CD1c-positive myeloid dendritic cell (primary cell): ENCODE data around the gene RASGRP3.

Experiments used
- DNase-seq: peaks from one replicate; pipeline ENCODE4 v3.0.0-alpha.2; 2016; ENCODE audit errors: extremely low spot score

Gene RASGRP3

GRCh38 chr2:33522576-33522975 lies 46.1 kb downstream of the RASGRP3 start:
- DNase-seq = no peak

- DNase-seq = no peak
Measured at GRCh38 chr2:33525666-33526065, 49.2 kb downstream of the RASGRP3 start.

GRCh38 chr2:33526132-33526531 lies 49.7 kb downstream of the RASGRP3 start:
- no peak for DNase-seq

- no peak for DNase-seq
Measured at GRCh38 chr2:33526921-33527320, 50.5 kb downstream of the RASGRP3 start.

- peak; percentile 5 for DNase-seq
Measured at GRCh38 chr2:33528441-33528950, 52.0 kb downstream of the RASGRP3 start.

DNA sequence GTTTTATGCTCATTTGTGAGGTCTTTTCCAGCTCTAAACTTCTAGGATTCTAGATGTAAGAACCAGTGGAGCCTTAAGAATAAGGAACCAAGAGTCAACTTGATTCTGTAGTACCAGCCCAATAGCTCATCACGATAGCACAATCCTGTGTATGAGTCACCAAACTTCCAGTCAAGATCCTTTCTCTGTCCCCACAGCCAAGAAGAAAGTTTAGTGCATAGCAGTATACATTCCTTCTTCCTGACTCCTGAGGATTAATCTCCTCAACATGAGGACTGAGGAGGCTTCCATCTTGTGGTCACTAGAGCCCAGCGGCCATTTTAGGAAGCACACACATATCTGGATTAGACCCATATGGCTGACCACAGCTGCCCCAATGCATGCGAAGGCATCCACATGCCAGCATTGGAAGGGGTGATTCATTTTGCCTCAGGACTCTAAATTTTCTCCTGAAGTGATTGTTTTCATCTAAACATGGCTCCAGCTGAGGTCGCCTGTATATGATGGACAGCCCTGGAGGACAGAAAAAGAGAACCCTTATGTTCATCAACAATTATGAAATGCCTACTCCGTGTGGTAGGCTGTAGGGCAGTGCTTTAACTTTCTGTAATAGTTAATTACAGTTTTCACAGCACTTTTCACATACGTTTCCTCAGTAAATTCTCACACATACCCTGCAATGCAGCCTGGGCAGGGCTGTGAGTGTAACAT lies 53.5 kb downstream of the RASGRP3 start:
- peak; percentile 45 for DNase-seq

DNA sequence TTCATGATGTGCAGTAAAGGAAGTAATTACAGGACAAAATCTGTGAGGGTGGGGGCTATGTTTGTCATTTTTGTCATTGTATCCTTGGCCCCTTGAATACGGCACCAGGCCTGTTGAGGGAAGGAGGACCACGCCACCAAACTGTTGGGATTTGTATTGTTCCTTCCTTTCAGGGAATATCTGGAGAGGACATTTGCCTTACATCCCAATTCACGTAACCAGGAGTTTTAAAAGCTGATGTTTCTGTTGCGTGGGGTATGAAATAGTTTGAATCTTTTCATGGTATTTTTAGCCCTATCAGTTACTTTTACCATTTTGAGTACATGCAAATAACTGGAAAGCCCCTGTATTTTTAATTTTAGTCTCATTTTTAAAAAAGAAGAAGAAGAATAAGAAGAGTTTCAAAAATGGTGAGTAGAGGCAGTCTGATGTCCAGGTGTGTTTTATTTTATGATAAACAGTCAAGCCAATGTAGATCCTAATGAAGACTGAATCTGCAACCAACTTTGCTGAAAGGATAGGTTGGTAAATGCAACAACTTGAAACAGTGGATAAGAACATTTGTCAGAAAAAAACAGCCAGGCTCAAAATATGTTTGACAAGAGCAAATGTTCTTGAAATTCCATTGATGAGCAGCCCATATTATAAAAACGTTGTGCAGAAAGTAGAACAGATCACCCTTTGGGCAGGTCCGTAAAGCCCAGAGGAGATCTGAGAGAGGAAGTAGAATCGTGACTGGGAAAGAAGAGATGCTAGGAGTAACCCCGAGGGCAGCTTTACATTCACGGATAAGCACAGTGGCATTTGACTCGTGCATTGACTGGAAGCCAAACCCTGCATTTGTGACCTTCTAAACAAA lies 54.5 kb downstream of the RASGRP3 start:
- no peak for DNase-seq

DNA sequence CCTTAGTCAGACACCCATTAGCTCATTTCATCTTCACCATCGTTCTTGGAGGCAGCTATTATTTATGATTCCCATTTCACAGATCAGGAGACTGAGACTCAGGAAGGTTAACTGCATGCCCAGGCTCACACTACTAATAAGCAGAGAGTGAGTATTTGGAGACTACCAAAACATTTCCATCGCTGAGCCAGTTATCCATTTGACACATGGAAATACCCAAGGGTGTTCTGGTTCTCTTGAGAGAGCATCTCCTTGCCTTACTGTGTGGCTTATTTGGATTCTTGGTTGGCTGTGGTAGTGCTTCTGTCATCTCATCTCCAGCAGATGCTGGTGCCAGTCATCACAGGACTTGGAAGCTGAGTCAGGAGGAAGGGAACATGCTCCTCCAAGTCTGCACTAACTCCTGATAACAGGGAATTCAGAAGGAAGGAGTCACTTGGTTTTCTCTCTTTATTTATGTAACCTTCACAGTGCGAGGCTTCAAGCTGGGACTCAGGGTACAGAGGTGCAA lies 55.2 kb downstream of the RASGRP3 start:
- no peak for DNase-seq

DNA sequence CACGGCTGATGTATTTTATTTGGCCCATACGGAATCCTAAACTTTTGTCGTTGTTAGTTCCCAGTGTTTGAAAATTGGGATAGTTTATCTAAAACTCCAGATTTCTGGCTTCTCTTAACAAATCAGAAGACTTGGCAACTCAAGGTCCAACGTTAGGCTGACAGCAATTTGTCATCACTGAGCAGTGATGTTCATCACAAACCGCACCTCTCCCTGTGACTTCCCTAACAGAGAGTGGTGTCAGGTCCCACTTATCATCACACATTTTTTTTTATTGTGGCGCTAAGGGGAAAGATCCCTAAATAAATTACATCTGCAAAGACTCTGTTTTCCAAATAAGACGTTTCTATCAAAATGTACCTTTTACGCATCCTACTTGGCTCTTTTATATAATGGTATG lies 55.7 kb downstream of the RASGRP3 start:
- DNase-seq = no peak

DNA sequence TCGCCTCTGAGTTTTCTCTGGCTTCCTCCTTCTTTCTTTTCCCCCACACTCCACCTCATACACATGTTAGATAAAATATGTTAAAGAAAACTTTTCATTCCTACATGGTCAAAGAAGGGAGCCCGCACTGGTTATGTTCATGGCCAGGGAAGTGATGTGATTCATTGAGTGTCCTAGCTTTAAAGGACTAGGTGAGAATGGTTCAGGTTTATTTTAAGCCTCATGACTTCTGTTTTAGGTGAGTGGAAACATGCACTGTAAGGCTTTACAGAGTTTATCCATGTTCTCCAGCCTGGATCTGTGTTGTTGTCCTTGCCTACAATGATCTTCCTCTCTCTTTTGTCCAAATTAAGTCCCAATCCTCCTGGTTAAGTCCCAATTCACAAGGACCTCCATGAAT lies 56.5 kb downstream of the RASGRP3 start:
- no peak for DNase-seq

DNA sequence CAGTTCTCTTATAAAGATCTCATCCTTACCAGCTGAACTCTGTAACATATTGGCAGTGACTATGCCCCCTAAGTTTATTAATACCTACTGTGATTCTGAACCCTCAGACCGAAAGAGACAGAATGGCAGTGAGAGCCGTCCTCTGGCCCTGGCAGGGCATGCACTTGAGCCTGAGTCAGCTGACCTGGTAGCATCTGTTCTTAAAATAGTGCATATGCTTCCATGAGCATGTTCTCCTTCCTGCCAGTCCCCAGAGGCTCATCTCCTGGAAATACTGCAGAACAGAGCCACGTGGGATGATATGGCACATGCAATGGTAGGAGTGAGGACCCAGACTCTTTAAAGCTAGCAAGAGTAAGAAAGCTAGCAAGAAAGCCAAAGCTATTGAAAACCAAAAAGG lies 59.0 kb downstream of the RASGRP3 start:
- no peak for DNase-seq

GRCh38 chr2:33541243-33541642 lies 64.8 kb downstream of the RASGRP3 start:
- no peak for DNase-seq

DNA sequence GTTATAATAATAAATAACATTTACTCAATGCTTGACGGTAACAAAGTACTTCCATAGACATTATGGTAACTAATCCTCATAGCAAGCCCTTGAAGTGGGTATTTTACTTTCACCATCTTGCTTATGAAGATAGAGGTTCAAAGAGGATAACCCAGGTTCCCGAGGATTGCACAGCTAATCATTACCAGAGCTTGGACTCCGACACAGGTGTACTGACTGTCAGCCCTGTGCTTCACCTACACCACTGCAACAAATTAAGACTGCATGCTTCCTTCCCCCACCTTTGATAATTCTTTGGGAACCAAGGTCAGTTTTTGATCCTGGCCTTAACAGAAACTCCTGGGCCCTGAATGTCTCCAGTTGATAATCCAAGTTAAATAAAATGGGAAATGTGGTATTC lies 73.8 kb downstream of the RASGRP3 start:
- no peak for DNase-seq

DNA sequence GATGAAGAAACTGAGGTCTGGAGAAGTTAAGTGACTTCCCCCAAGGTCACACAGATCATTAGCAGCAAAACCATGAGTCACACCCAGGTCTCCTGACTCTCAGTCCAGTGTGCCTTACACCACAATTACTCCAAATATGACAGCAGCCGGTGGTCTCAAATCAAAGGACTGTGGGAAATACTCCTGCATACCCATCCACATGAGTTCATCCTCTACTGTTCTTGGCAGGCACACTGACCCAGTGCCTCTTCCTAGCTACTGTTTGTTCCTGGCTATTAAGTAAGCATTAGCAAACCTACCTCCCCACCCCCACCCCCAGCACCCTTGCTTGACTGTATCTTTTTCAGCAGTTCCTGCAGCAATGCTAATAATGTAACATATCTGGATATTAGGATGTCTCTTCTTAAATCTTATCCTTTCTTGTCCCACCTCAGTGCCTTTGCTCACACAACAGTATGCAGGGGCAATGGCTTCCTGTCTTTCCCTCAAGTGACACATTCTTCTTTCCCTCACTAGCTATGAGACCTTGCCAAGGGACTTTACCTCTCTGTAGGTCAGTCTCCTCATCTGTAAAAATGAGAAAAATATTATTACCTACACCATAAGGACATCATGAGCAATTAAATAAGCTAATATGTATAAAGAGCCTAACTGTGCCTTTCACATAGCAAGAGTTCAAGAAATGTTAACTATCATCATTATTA lies 76.5 kb downstream of the RASGRP3 start:
- peak; percentile 81 for DNase-seq

- DNase-seq = peak; percentile 10
Measured at GRCh38 chr2:33555681-33556080, 79.2 kb downstream of the RASGRP3 start.

DNA sequence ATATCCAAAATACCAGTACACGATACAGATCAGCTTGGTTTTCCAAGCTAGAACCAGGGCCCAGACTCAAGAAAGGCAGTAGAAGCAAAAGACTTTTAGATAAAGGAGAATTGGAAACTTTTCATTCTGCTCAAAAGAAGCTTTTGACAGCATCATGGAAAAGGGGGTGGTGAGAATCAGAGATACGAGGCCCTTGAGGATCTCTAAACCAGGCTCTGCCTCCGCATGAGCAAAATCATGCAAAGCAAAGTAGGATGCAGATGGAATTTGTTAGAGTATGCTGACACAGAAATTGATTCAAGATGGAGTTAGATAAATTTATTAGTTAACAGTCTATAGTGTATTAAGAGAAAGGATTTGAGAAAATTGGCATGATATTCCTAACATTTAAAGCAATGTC lies 82.9 kb downstream of the RASGRP3 start:
- no peak for DNase-seq

- no peak for DNase-seq
Measured at GRCh38 chr2:33560017-33560416, 83.6 kb downstream of the RASGRP3 start.

DNA sequence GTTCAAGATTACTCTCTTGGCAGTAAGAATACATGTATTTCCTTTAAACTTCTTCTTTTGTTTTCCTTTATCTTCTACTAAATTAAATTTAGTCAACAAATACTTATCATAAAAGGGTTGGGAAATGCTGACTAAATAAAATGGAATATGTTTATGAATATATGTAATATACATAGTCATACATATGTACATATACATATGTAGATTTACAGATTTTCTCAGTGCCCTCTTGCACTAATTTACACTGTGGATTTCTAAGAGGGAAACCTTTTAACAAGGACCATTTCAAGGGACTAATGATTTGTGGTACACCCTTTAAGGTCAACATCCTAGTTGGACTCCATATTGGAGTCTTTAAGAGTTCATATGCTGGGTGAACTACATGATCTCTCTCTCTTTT lies 85.4 kb downstream of the RASGRP3 start:
- no peak for DNase-seq

DNA sequence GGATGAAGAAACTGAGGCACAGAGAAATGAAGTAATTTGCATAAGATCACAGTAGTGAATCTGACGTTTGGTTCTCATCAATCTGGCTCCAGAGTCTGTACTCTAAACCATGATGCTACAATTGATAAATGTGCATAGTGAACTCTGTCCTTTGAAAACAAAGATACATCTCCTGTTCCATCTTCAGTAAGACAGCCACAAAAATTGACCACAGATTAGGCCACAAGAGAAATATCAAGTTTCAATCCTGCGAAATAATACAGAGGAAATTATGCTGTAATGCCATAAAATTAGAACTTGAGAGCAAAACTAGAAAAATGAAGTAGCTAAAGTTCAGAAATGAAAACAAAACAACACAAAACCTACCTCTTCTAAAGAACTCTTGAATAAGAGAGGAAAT lies 94.2 kb downstream of the RASGRP3 start:
- DNase-seq = no peak

DNA sequence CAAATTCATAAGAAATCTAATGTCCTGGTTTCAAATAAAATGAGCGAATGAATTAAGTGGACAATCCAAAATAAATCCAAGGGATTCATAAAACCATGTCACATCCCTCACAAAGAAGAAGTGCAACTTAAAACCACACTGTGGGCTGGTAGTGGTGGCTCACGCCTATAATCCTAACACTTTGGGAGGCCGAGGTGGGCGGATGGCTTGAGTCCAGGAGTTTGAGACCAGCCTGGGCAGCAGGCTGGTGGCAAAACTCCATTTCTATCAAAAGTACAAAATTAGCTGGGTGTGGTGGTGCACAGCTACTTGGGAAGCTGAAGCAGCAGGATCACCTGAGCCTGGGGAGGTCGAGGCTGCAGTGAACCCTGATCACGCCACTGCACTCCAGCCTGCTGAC lies 97.2 kb downstream of the RASGRP3 start:
- peak; percentile 49 for DNase-seq

DNA sequence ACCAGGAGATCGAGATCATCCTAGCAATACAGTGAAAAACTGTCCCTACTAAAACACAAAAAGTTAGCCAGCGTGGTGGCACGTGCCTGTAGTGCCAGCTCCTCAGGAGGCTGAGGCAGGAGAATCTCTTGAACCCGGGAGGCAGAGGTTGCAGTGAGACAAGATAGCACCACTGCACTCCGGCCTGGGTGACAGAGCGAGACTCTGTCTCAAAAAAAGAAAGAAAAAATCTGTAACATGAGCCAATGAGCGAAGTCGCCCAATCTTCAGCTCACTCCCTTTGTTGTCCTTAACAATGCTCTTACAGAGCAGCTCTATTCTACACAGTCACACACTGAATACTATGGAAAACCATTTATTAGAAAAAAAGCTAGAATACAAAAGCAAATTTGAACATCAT lies 100.6 kb downstream of the RASGRP3 start:
- DNase-seq = no peak

DNA sequence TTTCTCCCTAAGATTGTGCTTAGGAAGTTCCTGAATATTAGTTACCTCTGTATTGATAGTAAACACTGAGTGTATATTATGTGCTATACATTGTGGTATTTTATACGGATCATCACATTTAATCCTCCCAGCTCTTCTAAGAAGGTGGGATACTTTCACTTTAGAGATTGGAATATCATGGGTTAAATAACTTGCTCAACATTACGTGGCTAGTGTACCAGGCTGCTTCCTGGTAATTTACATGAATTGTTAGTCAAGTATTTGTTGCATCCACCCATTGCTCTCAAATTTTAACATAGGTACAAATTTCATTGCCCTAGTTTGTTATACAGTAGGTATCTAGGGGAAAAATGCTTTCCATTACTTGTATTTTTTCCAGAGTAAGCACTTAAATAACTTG lies 101.2 kb downstream of the RASGRP3 start:
- DNase-seq = no peak
